Right lobe of liver (tissue), 6 donors: ENCODE results near the gene JAK3. TPM values are rescaled to one million over a fixed set of nuclear protein-coding genes. Genes with fewer than 3 reads are reported as not detected.

Source experiments
- ATAC-seq, 4 donors: fragments of 200-7000 bp; cut with Tn5 transposase; one replicate each; pipeline ENCODE4 v1.9.1; 2020; ENCODE audit warnings: mild to moderate bottlenecking in 4 of 4, moderate library complexity in 4 of 4
- DNase-seq, 3 donors: peaks; one replicate each; pipeline ENCODE4 v3.0.0-alpha.2; 2020
- H3K27ac ChIP-seq, 3 donors: fragments of 200-600 bp; one replicate each; pipeline ENCODE4 v1.8.0; 2022
- H3K27me3 ChIP-seq, 2 donors: fragments of 200-600 bp; one replicate each; pipeline ENCODE4 v1.8.0; 2022
- H3K36me3 ChIP-seq, 4 donors: fragments of 200-600 bp; sonication (generic) in 1 of 4; one replicate each; pipeline versions ENCODE4 v1.5.1 to v1.8.0; 2017 to 2022; ENCODE audit warnings: control low read depth in 1 of 4
- H3K4me1 ChIP-seq, 4 donors: fragments of 200-600 bp; sonication (generic) in 1 of 4; one replicate each; pipeline versions ENCODE4 v1.5.1 to v1.8.0; 2017 to 2022; ENCODE audit warnings: control low read depth in 1 of 4
- H3K4me3 ChIP-seq, 3 donors: fragments of 200-600 bp; one replicate each; pipeline ENCODE4 v1.8.0; 2022
- H3K9me3 ChIP-seq, 4 donors: fragments of 200-600 bp; sonication (generic) in 1 of 4; one replicate each; pipeline versions ENCODE4 v1.5.1 to v1.8.0; 2017 to 2022; ENCODE audit warnings: control low read depth in 1 of 4
- POLR2A ChIP-seq: fragments of 450-650 bp; IDR thresholded peaks from one replicate; pipeline ENCODE4 v1.6.1; 2017; ENCODE audit warnings: antibody characterized with exemption, mild to moderate bottlenecking
- WGBS: methylation state at CpG from one replicate; pipeline ENCODE4 v1.1.6; 2018; ENCODE audit warnings: low coverage, low lambda C conversion rate; ENCODE audit not compliant: insufficient coverage; ENCODE audit errors: missing lambda C conversion rate; 5-methylcytosine and 5-hydroxymethylcytosine counted together
- intact Hi-C, 2 donors: fragments of 100-400 bp; cut with DNase I; formaldehyde crosslinking; loops; one replicate each; pipeline versions ENCODE4 v1.11.2 to v1.14.1; 2022
- total RNA-seq, 6 experiments: library from RNA; depleted of rRNA in 2 of 6; stranded (reverse); fragments of >200 nt in 2 of 6; fragmentation: NEBNext Ultra II Directional in 3 of 6; extraction: Animal tissue kit (Norgen Biotek cat#: 25700) in 3 of 6; gene quantifications; one replicate each; pipeline versions ENCODE4 v1.1.0 to v1.2.4, GENCODE V29; 2016 to 2023
- TF ChIP-seq, protein P1 (sequence below), 4 donors: fragments of 200-600 bp in 3 of 4; fragments of 450-650 bp in 1 of 4; IDR thresholded peaks; one replicate each; pipeline versions ENCODE4 v1.5.1 to v1.8.0; 2016 to 2022; ENCODE audit warnings: antibody characterized with exemption in 4 of 4, mild to moderate bottlenecking in 2 of 4
- donor health status: DM: no; HTN: yes; CAD: no.
- donor health status: DM: no; HTN: no; CAD: no.
- donor health status: DM: no; HTN: no; CAD: no.
- donor health status: DM: no; HTN: yes; CAD: no.
- donor health status: DM: no; HTN: yes; CAD: no.

The JAK3 gene
- total RNA-seq, 6 experiments from 2014 or later = 1.1 to 5.5 (median 2.3) TPM

DNA sequence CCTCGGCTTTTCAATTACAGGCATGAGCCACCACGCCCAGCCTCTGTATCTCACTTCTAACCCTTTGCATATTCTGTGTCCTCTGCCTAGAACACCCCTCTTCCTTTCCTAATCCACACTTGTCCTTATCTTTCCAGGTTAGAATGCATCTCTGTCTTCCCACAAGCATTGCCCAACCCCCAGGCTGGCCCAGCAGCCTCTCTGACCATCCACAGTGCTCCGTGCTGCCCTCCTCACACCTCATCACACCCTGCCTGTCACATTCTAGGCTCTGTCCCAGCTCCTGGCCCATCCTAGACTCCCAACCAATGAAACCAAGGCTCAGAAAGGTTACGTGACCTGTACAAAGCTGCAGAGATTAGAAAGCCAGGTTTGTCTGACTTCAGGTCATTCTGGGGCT lies 11.3 kb downstream of the JAK3 start:
- no peak overlapping the region for H3K4me3 ChIP-seq
- no peaks in the 10 kb centered on the region for H3K36me3 ChIP-seq
- no peaks in the 10 kb centered on the region for H3K9me3 ChIP-seq
- no peak for DNase-seq
- WGBS = 37% methylated on average over 4 of the region's 4 CpGs
- no peak overlapping the region for H3K27ac ChIP-seq
- no peaks in the 10 kb centered on the region for H3K27me3 ChIP-seq
- intact Hi-C loops = no loop called here
- ATAC-seq = no peak
- H3K4me1 ChIP-seq = no peaks in the 10 kb centered on the region
- TF ChIP-seq, protein P1, sequence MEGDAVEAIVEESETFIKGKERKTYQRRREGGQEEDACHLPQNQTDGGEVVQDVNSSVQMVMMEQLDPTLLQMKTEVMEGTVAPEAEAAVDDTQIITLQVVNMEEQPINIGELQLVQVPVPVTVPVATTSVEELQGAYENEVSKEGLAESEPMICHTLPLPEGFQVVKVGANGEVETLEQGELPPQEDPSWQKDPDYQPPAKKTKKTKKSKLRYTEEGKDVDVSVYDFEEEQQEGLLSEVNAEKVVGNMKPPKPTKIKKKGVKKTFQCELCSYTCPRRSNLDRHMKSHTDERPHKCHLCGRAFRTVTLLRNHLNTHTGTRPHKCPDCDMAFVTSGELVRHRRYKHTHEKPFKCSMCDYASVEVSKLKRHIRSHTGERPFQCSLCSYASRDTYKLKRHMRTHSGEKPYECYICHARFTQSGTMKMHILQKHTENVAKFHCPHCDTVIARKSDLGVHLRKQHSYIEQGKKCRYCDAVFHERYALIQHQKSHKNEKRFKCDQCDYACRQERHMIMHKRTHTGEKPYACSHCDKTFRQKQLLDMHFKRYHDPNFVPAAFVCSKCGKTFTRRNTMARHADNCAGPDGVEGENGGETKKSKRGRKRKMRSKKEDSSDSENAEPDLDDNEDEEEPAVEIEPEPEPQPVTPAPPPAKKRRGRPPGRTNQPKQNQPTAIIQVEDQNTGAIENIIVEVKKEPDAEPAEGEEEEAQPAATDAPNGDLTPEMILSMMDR (IDR thresholded peaks at IDR 0.05) = no peak
- no peak for TF ChIP-seq POLR2A

DNA sequence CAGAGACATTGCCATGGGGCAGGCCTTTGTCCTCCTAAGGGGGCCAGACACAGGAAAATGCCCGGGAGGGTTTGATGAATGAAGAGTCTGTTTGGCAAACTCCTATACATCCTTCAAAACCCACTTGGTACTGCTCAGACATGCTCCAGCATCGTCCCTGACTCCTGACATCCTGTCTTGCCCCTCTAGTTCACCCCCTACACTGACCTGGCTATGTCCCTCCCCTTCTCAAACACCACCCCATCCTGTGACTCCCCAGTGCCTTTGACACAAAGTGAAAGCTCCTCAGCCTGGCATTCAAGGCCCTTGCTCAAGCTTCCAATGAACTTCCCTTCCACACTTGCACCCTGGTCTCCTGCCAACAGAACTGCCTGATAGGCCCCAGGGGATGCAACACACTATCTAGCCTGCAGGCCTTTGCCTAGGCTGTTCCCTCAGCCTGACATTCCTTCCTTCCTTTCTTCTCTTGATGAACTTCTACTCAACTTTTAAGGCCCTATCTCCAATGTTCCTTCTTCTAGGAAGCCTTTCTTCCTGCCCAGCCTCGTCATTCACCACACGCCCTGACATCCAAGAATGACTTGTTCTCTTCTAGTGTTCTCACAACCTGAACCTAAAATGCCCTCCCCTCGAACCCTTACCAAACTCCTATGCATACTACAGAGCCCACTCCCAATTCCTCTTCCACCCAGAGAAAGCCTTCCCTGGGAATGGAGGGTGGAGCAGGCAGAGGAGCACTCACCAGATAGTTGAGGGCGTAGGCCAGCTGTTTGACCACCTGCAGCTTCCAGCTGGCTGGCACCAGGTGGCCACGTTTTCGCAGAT lies 12.4 kb downstream of the JAK3 start:
- no peak for DNase-seq
- WGBS = 45% methylated on average over 6 of the region's 8 CpGs
- intact Hi-C loops = no loop called here
- no peak for TF ChIP-seq POLR2A
- TF ChIP-seq, protein P1 (IDR thresholded peaks at IDR 0.05) = no peak
- Histone ChIP-seq H3K36me3 (no peaks in the 10 kb centered on the region), H3K4me1 (no peaks in the 10 kb centered on the region), H3K9me3 (no peaks in the 10 kb centered on the region), H3K4me3 (no peak overlapping the region), H3K27me3 (no peaks in the 10 kb centered on the region), H3K27ac (no peak overlapping the region)
- no peak for ATAC-seq

DNA sequence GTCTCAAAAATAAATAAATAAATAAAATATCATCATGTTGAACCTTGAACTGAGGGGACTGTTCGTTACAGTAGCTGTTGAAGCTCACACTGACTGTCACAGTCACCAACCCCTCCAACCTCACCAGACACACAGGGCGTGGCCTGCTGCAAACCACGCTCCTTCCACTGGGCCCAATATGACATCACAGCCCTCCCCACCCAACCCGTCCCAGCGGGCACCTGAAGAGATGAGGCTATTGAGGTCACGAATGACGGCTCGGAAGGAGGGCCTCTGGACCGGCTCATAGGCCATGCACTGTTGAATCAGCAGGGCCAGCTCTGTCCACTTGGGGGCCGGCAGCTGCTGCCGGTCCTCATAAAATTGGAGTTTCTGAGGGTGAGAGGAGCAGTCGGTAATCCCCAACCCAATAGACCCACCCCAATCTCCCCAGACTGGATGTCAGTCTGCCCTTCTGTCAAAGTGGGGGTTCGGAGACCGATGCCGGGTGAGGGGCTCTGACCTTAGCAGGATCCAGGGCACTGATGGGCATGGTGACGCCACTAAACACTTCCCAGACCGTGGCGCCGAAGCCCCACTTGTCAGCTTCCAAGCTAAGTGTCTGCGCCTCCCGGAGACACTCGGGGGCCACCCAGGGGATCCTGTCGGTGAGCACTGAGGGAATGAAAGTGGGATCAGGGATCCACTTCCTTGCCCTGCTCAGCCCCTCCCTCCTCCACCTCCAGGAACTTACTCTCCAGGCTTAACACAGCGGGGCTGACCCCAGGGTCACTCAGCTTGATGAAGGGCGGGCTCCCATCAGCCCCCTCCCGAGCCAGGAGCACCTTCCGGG lies 13.2 kb downstream of the JAK3 start:
- intact Hi-C loops = no loop called here
- no peak overlapping the region for H3K27ac ChIP-seq
- TF ChIP-seq, protein P1 (IDR thresholded peaks at IDR 0.05) = no peak
- TF ChIP-seq POLR2A = no peak
- no peaks in the 10 kb centered on the region for H3K9me3 ChIP-seq
- no peaks in the 10 kb centered on the region for H3K27me3 ChIP-seq
- no peaks in the 10 kb centered on the region for H3K4me1 ChIP-seq
- WGBS = 32% methylated on average over 10 of the region's 27 CpGs
- ATAC-seq = no peak
- no peaks in the 10 kb centered on the region for H3K36me3 ChIP-seq
- no peak for DNase-seq
- H3K4me3 ChIP-seq = no peak overlapping the region

DNA sequence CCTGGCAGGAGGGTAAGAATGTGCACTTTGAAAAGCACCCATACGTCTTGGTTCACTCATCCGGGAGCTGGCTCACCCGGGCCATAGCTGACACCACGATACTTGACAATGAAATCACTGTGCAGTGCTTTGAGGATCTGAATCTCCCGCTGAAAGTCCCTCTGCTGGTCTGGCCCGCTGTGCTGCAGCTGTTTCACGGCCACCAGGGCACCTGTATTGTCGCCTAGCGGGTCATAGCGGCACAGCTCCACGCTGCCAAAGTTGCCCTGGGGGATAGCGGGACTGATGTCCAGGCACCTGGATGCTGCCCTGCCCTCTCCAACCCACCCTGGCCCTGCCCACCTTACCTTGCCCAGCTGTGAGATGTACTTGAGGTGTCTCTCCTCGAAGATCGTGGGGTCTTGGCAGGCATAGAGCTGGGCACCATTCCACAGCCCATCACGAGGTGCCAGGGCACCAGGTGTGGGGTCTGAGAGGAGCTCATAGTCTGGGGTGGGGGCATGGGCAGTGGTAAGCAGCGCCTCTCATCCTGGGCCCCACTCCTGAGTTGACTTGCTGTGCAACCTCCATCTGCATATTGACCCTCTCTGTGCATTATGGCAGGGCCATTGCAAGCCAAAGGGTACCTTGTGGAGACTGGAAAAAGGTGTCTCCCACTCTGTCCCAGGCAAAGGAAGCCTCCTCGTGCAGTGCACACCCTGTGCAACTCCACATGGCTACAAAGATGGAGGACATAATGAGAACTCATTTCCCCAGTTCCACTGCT lies 15.2 kb downstream of the JAK3 start:
- H3K4me3 ChIP-seq = no peak overlapping the region
- H3K4me1 ChIP-seq = no peaks in the 10 kb centered on the region
- intact Hi-C loops = no loop called here
- 90% methylated on average over 2 of the region's 17 CpGs for WGBS
- H3K9me3 ChIP-seq = no peaks in the 10 kb centered on the region
- ATAC-seq (no peak), DNase-seq (no peak)
- no peak for TF ChIP-seq POLR2A
- TF ChIP-seq, protein P1 (IDR thresholded peaks at IDR 0.05) = no peak
- no peak overlapping the region for H3K27ac ChIP-seq
- no peaks in the 10 kb centered on the region for H3K27me3 ChIP-seq
- H3K36me3 ChIP-seq = no peaks in the 10 kb centered on the region
